ENCODE results near the gene RSAD2. TPM values are rescaled to one million over a fixed set of nuclear protein-coding genes. Genes with fewer than 3 reads are reported as not detected.

The RSAD2 gene
- total and polyA plus RNA-seq, 9 of the 15 experiments (the other 6 are each of a cell fraction or from before 2014, with no cell fraction given): 0.15 to 1.4 (median 0.28) TPM

- TF ChIP-seq ZNF449 (CRISPR knock-in tag; IDR thresholded peaks at IDR 0.05): no peak
- TF ChIP-seq BCOR (IDR thresholded peaks at IDR 0.05): 0 out of 2 replicates have a peak, but pooled peaks have one; percentile 62
- no peak for TF ChIP-seq ZNF23 (CRISPR knock-in tag; IDR thresholded peaks at IDR 0.05)
- TF ChIP-seq NFE2 (IDR thresholded peaks at IDR 0.05; ENCODE audit: low read depth): peak; percentile 58
- no peak for TF ChIP-seq POLR2H (tag; IDR thresholded peaks at IDR 0.05; ENCODE audit: low read depth)
- TF ChIP-seq PTTG1 (tag; IDR thresholded peaks at IDR 0.05; ENCODE audit: low read depth): no peak
- no peak for TF ChIP-seq KLF13 (tag; IDR thresholded peaks at IDR 0.05; ENCODE audit: borderline replicate concordance, low read depth)
- peak; percentile 43 for TF ChIP-seq BHLHE40 (IDR thresholded peaks at IDR 0.05; ENCODE audit: low read length)
- TF ChIP-seq, protein P1, sequence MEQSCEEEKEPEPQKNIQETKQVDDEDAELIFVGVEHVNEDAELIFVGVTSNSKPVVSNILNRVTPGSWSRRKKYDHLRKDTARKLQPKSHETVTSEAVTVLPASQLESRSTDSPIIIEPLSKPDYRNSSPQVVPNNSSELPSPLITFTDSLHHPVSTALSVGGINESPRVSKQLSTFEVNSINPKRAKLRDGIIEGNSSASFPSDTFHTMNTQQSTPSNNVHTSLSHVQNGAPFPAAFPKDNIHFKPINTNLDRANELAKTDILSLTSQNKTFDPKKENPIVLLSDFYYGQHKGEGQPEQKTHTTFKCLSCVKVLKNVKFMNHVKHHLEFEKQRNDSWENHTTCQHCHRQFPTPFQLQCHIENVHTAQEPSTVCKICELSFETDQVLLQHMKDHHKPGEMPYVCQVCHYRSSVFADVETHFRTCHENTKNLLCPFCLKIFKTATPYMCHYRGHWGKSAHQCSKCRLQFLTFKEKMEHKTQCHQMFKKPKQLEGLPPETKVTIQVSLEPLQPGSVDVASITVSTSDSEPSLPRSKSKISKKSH (CRISPR knock-in tag; IDR thresholded peaks at IDR 0.05): no peak
- TF ChIP-seq FOS (IDR thresholded peaks at IDR 0.05; ENCODE audit: extremely low read depth, insufficient read length): no peak
- peak in 1 of 2 experiments; percentile 56; a peak in 2 of 4 replicates for TF ChIP-seq FOXA3 (CRISPR knock-in tag; conservative IDR thresholded peaks at IDR 0.05 in 1 of 2, IDR thresholded peaks at IDR 0.05 in 1 of 2)
- no peak for TF ChIP-seq STAG1 (CRISPR knock-in tag; IDR thresholded peaks at IDR 0.05; ENCODE audit: borderline replicate concordance)
- TF ChIP-seq FOXK2 (conservative IDR thresholded peaks at IDR 0.05 in 1 of 2, IDR thresholded peaks at IDR 0.05 in 1 of 2; ENCODE audit: low read depth in 2 of 2): peak; percentile 57 to 82
- TF ChIP-seq TEAD4 (IDR thresholded peaks at IDR 0.05; ENCODE audit: low read length): peak; percentile 98
- TF ChIP-seq TEAD4 (CRISPR knock-in tag; IDR thresholded peaks at IDR 0.05; ENCODE audit: borderline replicate concordance): no peak
- no peak for TF ChIP-seq CEBPB (tag; IDR thresholded peaks at IDR 0.05)
- TF ChIP-seq TAF9B (IDR thresholded peaks at IDR 0.05; ENCODE audit: partially characterized antibody): peak; percentile 22
- TF ChIP-seq HINFP (tag; conservative IDR thresholded peaks at IDR 0.05; ENCODE audit: low read depth): no peak
- peak in 1 of 2 experiments; percentile 73; a peak in 2 of 4 replicates for TF ChIP-seq TEAD1 (CRISPR knock-in tag; IDR thresholded peaks at IDR 0.05)
- TF ChIP-seq, protein P2, sequence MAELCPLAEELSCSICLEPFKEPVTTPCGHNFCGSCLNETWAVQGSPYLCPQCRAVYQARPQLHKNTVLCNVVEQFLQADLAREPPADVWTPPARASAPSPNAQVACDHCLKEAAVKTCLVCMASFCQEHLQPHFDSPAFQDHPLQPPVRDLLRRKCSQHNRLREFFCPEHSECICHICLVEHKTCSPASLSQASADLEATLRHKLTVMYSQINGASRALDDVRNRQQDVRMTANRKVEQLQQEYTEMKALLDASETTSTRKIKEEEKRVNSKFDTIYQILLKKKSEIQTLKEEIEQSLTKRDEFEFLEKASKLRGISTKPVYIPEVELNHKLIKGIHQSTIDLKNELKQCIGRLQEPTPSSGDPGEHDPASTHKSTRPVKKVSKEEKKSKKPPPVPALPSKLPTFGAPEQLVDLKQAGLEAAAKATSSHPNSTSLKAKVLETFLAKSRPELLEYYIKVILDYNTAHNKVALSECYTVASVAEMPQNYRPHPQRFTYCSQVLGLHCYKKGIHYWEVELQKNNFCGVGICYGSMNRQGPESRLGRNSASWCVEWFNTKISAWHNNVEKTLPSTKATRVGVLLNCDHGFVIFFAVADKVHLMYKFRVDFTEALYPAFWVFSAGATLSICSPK (IDR thresholded peaks at IDR 0.05; ENCODE audit: borderline replicate concordance): 0 out of 2 replicates have a peak, but pooled peaks have one; percentile 61
- peak; percentile 43; the same call in 1 of the 2 replicates for TF ChIP-seq SMARCA5 (IDR thresholded peaks at IDR 0.05)
Measured at GRCh38 chr2:6909431-6910385, 32.1 kb downstream of the RSAD2 start (continued).
